Measurements from ENCODE around the gene HOMER2. TPM values are rescaled to one million over a fixed set of nuclear protein-coding genes. Genes with fewer than 3 reads are reported as not detected.

HOMER2 gene
- total and polyA plus RNA-seq, 2 donors: 5.7 to 7.8 TPM

GRCh38 chr15:82880704-82881103 lies 71.8 kb downstream of the HOMER2 start:
- Histone ChIP-seq H3K4me3 (ENCODE audit: low read length in 2 of 2) (no peak overlapping the region), H3K9me3 (ENCODE audit: control insufficient read depth in 2 of 2, insufficient read depth in 1 of 2, low read length in 1 of 2) (no peaks in the 10 kb centered on the region), H3K27me3 (ENCODE audit: control insufficient read depth in 2 of 2, insufficient read depth in 1 of 2, low read length in 1 of 2) (no peaks in the 10 kb centered on the region), H3K4me1 (ENCODE audit: control insufficient read depth in 2 of 2, insufficient read depth in 2 of 2, low read length in 2 of 2) (no peaks in the 10 kb centered on the region), H3K36me3 (ENCODE audit: control insufficient read depth in 2 of 2, insufficient read depth in 2 of 2, low read length in 1 of 2) (no peaks in the 10 kb centered on the region), H3K27ac (ENCODE audit: low read depth in 1 of 2, low read length in 1 of 2) (no peak overlapping the region)
- DNase-seq (ENCODE audit: low read depth in 6 of 9, low spot score in 9 of 9): no peak
- 56% methylated on average over 6 of the region's 6 CpGs for WGBS

- H3K27ac ChIP-seq (ENCODE audit: low read depth in 1 of 2, low read length in 1 of 2): no peak overlapping the region
- H3K9me3 ChIP-seq (ENCODE audit: control insufficient read depth in 2 of 2, insufficient read depth in 1 of 2, low read length in 1 of 2): no peaks in the 10 kb centered on the region
- no peaks in the 10 kb centered on the region for H3K4me1 ChIP-seq (ENCODE audit: control insufficient read depth in 2 of 2, insufficient read depth in 2 of 2, low read length in 2 of 2)
- no peak for DNase-seq (ENCODE audit: low read depth in 6 of 9, low spot score in 9 of 9)
- no peaks in the 10 kb centered on the region for H3K27me3 ChIP-seq (ENCODE audit: control insufficient read depth in 2 of 2, insufficient read depth in 1 of 2, low read length in 1 of 2)
- no peaks in the 10 kb centered on the region for H3K36me3 ChIP-seq (ENCODE audit: control insufficient read depth in 2 of 2, insufficient read depth in 2 of 2, low read length in 1 of 2)
- 94% methylated on average over 5 of the region's 5 CpGs for WGBS
- no peak overlapping the region for H3K4me3 ChIP-seq (ENCODE audit: low read length in 2 of 2)
These were observed 74.2 kb downstream of the HOMER2 start for GRCh38 chr15:82878325-82878724.

GRCh38 chr15:82877825-82878224 lies 74.7 kb downstream of the HOMER2 start:
- H3K4me1 ChIP-seq (ENCODE audit: control insufficient read depth in 2 of 2, insufficient read depth in 2 of 2, low read length in 2 of 2): no peaks in the 10 kb centered on the region
- H3K9me3 ChIP-seq (ENCODE audit: control insufficient read depth in 2 of 2, insufficient read depth in 1 of 2, low read length in 1 of 2): no peaks in the 10 kb centered on the region
- no peaks in the 10 kb centered on the region for H3K36me3 ChIP-seq (ENCODE audit: control insufficient read depth in 2 of 2, insufficient read depth in 2 of 2, low read length in 1 of 2)
- DNase-seq (ENCODE audit: low read depth in 6 of 9, low spot score in 9 of 9): no peak
- no peaks in the 10 kb centered on the region for H3K27me3 ChIP-seq (ENCODE audit: control insufficient read depth in 2 of 2, insufficient read depth in 1 of 2, low read length in 1 of 2)
- 92% methylated on average over 2 of the region's 2 CpGs for WGBS
- no peak overlapping the region for H3K27ac ChIP-seq (ENCODE audit: low read depth in 1 of 2, low read length in 1 of 2)
- H3K4me3 ChIP-seq (ENCODE audit: low read length in 2 of 2): no peak overlapping the region

GRCh38 chr15:82875411-82876003 lies 77.0 kb downstream of the HOMER2 start:
- Histone ChIP-seq H3K4me1 (ENCODE audit: control insufficient read depth in 2 of 2, insufficient read depth in 2 of 2, low read length in 2 of 2) (no peaks in the 10 kb centered on the region), H3K36me3 (ENCODE audit: control insufficient read depth in 2 of 2, insufficient read depth in 2 of 2, low read length in 1 of 2) (no peaks in the 10 kb centered on the region), H3K27me3 (ENCODE audit: control insufficient read depth in 2 of 2, insufficient read depth in 1 of 2, low read length in 1 of 2) (no peaks in the 10 kb centered on the region), H3K27ac (ENCODE audit: low read depth in 1 of 2, low read length in 1 of 2) (no peak overlapping the region), H3K4me3 (ENCODE audit: low read length in 2 of 2) (no peak overlapping the region), H3K9me3 (ENCODE audit: control insufficient read depth in 2 of 2, insufficient read depth in 1 of 2, low read length in 1 of 2) (no peaks in the 10 kb centered on the region)
- 98% methylated on average over 7 of the region's 7 CpGs for WGBS
- no peak for DNase-seq (ENCODE audit: low read depth in 6 of 9, low spot score in 9 of 9)

GRCh38 chr15:82874961-82875360 lies 77.6 kb downstream of the HOMER2 start:
- DNase-seq (ENCODE audit: low read depth in 6 of 9, low spot score in 9 of 9): no peak
- no peaks in the 10 kb centered on the region for H3K4me1 ChIP-seq (ENCODE audit: control insufficient read depth in 2 of 2, insufficient read depth in 2 of 2, low read length in 2 of 2)
- no peaks in the 10 kb centered on the region for H3K36me3 ChIP-seq (ENCODE audit: control insufficient read depth in 2 of 2, insufficient read depth in 2 of 2, low read length in 1 of 2)
- no peaks in the 10 kb centered on the region for H3K27me3 ChIP-seq (ENCODE audit: control insufficient read depth in 2 of 2, insufficient read depth in 1 of 2, low read length in 1 of 2)
- no peak overlapping the region for H3K27ac ChIP-seq (ENCODE audit: low read depth in 1 of 2, low read length in 1 of 2)
- no peaks in the 10 kb centered on the region for H3K9me3 ChIP-seq (ENCODE audit: control insufficient read depth in 2 of 2, insufficient read depth in 1 of 2, low read length in 1 of 2)
- 87% methylated on average over 10 of the region's 10 CpGs for WGBS
- H3K4me3 ChIP-seq (ENCODE audit: low read length in 2 of 2): no peak overlapping the region

GRCh38 chr15:82874267-82874666 lies 78.3 kb downstream of the HOMER2 start:
- no peak for DNase-seq (ENCODE audit: low read depth in 6 of 9, low spot score in 9 of 9)
- Histone ChIP-seq H3K4me1 (ENCODE audit: control insufficient read depth in 2 of 2, insufficient read depth in 2 of 2, low read length in 2 of 2) (no peaks in the 10 kb centered on the region), H3K36me3 (ENCODE audit: control insufficient read depth in 2 of 2, insufficient read depth in 2 of 2, low read length in 1 of 2) (no peaks in the 10 kb centered on the region), H3K27me3 (ENCODE audit: control insufficient read depth in 2 of 2, insufficient read depth in 1 of 2, low read length in 1 of 2) (no peaks in the 10 kb centered on the region), H3K9me3 (ENCODE audit: control insufficient read depth in 2 of 2, insufficient read depth in 1 of 2, low read length in 1 of 2) (no peaks in the 10 kb centered on the region), H3K27ac (ENCODE audit: low read depth in 1 of 2, low read length in 1 of 2) (no peak overlapping the region), H3K4me3 (ENCODE audit: low read length in 2 of 2) (no peak overlapping the region)
- 89% methylated on average over 1 of the region's 1 CpG for WGBS

- Histone ChIP-seq H3K36me3 (ENCODE audit: control insufficient read depth in 2 of 2, insufficient read depth in 2 of 2, low read length in 1 of 2) (no peaks in the 10 kb centered on the region), H3K27ac (ENCODE audit: low read depth in 1 of 2, low read length in 1 of 2) (no peak overlapping the region), H3K4me1 (ENCODE audit: control insufficient read depth in 2 of 2, insufficient read depth in 2 of 2, low read length in 2 of 2) (no peaks in the 10 kb centered on the region), H3K4me3 (ENCODE audit: low read length in 2 of 2) (no peak overlapping the region), H3K9me3 (ENCODE audit: control insufficient read depth in 2 of 2, insufficient read depth in 1 of 2, low read length in 1 of 2) (no peaks in the 10 kb centered on the region), H3K27me3 (ENCODE audit: control insufficient read depth in 2 of 2, insufficient read depth in 1 of 2, low read length in 1 of 2) (no peaks in the 10 kb centered on the region)
- 89% methylated on average over 7 of the region's 7 CpGs for WGBS
- DNase-seq (ENCODE audit: low read depth in 6 of 9, low spot score in 9 of 9): no peak
These were observed 79.4 kb downstream of the HOMER2 start for GRCh38 chr15:82873000-82873680.

- 66% methylated on average over 7 of the region's 7 CpGs for WGBS
- no peak overlapping the region for H3K27ac ChIP-seq (ENCODE audit: low read depth in 1 of 2, low read length in 1 of 2)
- no peak for DNase-seq (ENCODE audit: low read depth in 6 of 9, low spot score in 9 of 9)
These were observed 80.6 kb downstream of the HOMER2 start for GRCh38 chr15:82871832-82872484.

GRCh38 chr15:82871358-82871757 lies 81.2 kb downstream of the HOMER2 start:
- H3K9me3 ChIP-seq (ENCODE audit: control insufficient read depth in 2 of 2, insufficient read depth in 1 of 2, low read length in 1 of 2): no peaks in the 10 kb centered on the region
- no peak overlapping the region for H3K4me3 ChIP-seq (ENCODE audit: low read length in 2 of 2)
- H3K27ac ChIP-seq (ENCODE audit: low read depth in 1 of 2, low read length in 1 of 2): no peak overlapping the region
- no peaks in the 10 kb centered on the region for H3K36me3 ChIP-seq (ENCODE audit: control insufficient read depth in 2 of 2, insufficient read depth in 2 of 2, low read length in 1 of 2)
- H3K27me3 ChIP-seq (ENCODE audit: control insufficient read depth in 2 of 2, insufficient read depth in 1 of 2, low read length in 1 of 2): no peaks in the 10 kb centered on the region
- DNase-seq (ENCODE audit: low read depth in 6 of 9, low spot score in 9 of 9): no peak
- H3K4me1 ChIP-seq (ENCODE audit: control insufficient read depth in 2 of 2, insufficient read depth in 2 of 2, low read length in 2 of 2): no peaks in the 10 kb centered on the region
- 77% methylated on average over 5 of the region's 5 CpGs for WGBS

More at GRCh38 chr15:82871832-82872484, 80.6 kb downstream of the HOMER2 start:
- Histone ChIP-seq H3K9me3 (ENCODE audit: control insufficient read depth in 2 of 2, insufficient read depth in 1 of 2, low read length in 1 of 2) (no peaks in the 10 kb centered on the region), H3K4me3 (ENCODE audit: low read length in 2 of 2) (no peak overlapping the region), H3K4me1 (ENCODE audit: control insufficient read depth in 2 of 2, insufficient read depth in 2 of 2, low read length in 2 of 2) (no peaks in the 10 kb centered on the region), H3K36me3 (ENCODE audit: control insufficient read depth in 2 of 2, insufficient read depth in 2 of 2, low read length in 1 of 2) (no peaks in the 10 kb centered on the region), H3K27me3 (ENCODE audit: control insufficient read depth in 2 of 2, insufficient read depth in 1 of 2, low read length in 1 of 2) (no peaks in the 10 kb centered on the region)
